Cardiac muscle cell (in vitro differentiated cells and primary cell): ENCODE results near the gene BPI. TPM values are rescaled to one million over a fixed set of nuclear protein-coding genes. Genes with fewer than 3 reads are reported as not detected.
"Not testable (repeated sequence)": the region's sequence is repeated elsewhere in the genome, so short reads cannot be mapped to it uniquely, and the experiment has no call there.

Experiments used
- DNase-seq, 2 donors: peaks; one replicate each; pipeline versions ENCODE4 v3.0.0 to v3.0.0-alpha.2; 2010 to 2017; ENCODE audit warnings: low read depth in 1 of 2, low spot score in 1 of 2
- H3K27ac ChIP-seq: fragments of 200-600 bp; sonication (generic); 2 replicates; pipeline ENCODE4 v1.5.1; 2016
- H3K27me3 ChIP-seq: fragments of 200-600 bp; sonication (generic); 2 replicates; pipeline ENCODE4 v1.6.0; 2016; ENCODE audit warnings: control low read depth
- H3K36me3 ChIP-seq: fragments of 200-600 bp; sonication (generic); 2 replicates; pipeline ENCODE4 v1.5.1; 2016; ENCODE audit warnings: control low read depth
- H3K4me1 ChIP-seq: fragments of 200-600 bp; sonication (generic); 2 replicates; pipeline ENCODE4 v1.8.1; 2017; ENCODE audit warnings: low read depth, mild to moderate bottlenecking, mixed run types
- H3K4me3 ChIP-seq: fragments of 200-600 bp; sonication (generic); 2 replicates; pipeline ENCODE4 v1.5.1; 2016; ENCODE audit warnings: mild to moderate bottlenecking
- H3K9me3 ChIP-seq: fragments of 200-600 bp; sonication (generic); 2 replicates; pipeline ENCODE4 v1.5.1; 2017; ENCODE audit warnings: low read depth, mild to moderate bottlenecking, control low read depth
- polyA plus RNA-seq: library from polyadenylated mRNA; unstranded; fragments of >200 nt; fragmentation: Nextera tagmentation; extraction: Ambion mirVana; gene quantifications from 2 replicates; pipeline ENCODE4 v1.2.1, GENCODE V29; 2016
- total RNA-seq: library from RNA; depleted of rRNA; stranded (reverse); fragments of >200 nt; gene quantifications from 2 replicates; pipeline ENCODE4 v1.2.3, GENCODE V29; 2016
- TF ChIP-seq, protein P1 (sequence below): IDR thresholded peaks from 2 replicates; pipeline ENCODE4 v1.5.1; 2012; ENCODE audit warnings: low read depth, mild to moderate bottlenecking, low read length

Gene BPI
- total and polyA plus RNA-seq, 2 experiments from 2014 or later, result not detected

DNA sequence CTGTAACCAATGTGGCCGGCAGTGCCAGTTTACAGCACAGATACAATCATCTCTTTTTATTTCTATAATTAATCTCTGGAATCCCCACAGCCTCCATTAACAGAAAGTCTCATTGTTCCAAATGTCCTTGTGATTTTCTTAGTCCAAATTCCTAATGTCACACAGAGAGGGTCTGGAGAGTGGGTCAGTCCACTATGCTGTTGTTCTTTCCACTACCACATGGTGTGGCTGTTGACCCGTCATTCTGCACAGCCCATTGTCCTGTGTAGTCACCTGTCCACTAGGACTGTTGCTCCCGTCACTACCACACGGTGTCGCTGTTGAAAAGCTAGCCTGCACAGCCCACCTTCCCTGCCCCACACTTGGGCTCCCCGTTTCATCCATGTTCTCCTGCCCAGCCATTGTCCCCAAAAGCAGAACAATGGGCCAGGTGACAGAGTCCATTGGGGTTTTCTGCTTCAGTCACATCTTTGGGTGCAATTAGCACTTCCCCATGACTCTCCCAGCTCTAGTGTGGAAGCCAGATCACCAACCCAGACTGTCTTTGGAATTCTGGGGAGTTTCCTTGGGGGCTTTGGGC is 33.7 kb downstream of the BPI start:
- TF ChIP-seq, protein P1, sequence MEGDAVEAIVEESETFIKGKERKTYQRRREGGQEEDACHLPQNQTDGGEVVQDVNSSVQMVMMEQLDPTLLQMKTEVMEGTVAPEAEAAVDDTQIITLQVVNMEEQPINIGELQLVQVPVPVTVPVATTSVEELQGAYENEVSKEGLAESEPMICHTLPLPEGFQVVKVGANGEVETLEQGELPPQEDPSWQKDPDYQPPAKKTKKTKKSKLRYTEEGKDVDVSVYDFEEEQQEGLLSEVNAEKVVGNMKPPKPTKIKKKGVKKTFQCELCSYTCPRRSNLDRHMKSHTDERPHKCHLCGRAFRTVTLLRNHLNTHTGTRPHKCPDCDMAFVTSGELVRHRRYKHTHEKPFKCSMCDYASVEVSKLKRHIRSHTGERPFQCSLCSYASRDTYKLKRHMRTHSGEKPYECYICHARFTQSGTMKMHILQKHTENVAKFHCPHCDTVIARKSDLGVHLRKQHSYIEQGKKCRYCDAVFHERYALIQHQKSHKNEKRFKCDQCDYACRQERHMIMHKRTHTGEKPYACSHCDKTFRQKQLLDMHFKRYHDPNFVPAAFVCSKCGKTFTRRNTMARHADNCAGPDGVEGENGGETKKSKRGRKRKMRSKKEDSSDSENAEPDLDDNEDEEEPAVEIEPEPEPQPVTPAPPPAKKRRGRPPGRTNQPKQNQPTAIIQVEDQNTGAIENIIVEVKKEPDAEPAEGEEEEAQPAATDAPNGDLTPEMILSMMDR, result peak; percentile 52
- Histone ChIP-seq H3K27ac (no peak overlapping the region), H3K36me3 (no peaks in the 10 kb centered on the region), H3K4me3 (no peak overlapping the region), H3K4me1 (peaks cover 4% of the 10 kb centered on the region), H3K9me3 (no peaks in the 10 kb centered on the region), H3K27me3 (no peaks in the 10 kb centered on the region)
- DNase-seq, result peak; percentile 22 to 30

DNA sequence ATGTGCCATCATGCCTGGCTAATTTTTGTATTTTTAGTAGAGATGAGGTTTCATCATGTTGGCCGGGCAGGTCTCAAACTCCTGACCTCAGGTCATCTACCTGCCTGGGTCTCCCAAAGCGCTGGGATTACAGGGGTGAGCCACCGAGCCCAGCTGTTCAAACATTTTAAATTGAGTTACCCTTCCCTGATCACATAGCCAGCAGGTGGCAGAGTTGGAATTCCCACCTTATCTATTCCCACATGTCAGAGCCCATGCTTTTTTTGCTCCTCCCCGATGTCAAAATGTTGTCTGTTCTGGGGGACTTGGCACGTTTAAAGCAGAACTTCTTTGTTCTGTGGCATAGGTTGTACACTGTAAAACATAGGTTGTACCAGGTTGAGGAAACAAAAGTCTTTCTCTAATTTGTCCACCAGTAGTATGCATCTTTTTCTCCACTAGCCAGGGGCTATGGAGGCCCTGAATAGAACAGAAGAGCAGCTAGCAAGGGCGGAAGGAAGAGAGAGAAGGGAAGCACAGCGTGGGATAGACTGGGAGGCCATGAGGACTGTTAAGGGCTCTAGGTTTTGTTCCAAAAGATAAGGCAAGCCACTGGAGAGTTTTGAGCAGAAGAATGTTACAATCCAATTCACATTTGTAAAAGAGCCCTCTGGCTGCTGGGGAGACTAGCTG is 35.0 kb downstream of the BPI start:
- Histone ChIP-seq H3K4me3 (no peak overlapping the region), H3K9me3 (no peaks in the 10 kb centered on the region), H3K27me3 (no peaks in the 10 kb centered on the region), H3K27ac (no peak overlapping the region), H3K36me3 (no peaks in the 10 kb centered on the region), H3K4me1 (peaks cover 4% of the 10 kb centered on the region)
- TF ChIP-seq, protein P1, result peak; percentile 35
- peak; percentile 53 to 60 for DNase-seq

DNA sequence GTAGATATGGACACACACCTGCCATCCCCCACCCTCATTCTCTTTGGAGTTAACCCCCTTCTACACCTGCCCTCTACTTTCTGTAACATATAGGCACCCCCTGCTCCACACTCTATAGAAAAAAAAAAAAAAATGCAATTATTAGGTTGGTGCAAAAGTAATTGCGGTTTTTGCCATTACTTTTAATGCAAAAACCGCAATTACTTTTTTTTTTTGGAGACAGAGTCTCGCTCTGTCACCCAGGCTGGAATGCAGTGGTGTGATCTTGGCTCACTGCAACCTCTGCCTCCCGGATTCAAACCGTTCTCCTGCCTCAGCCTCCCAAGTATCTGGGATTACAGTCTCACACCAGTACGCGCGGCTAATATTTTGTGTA is 35.6 kb downstream of the BPI start:
- H3K4me1 ChIP-seq, H3K27me3 ChIP-seq, H3K36me3 ChIP-seq, DNase-seq, H3K27ac ChIP-seq, H3K9me3 ChIP-seq, H3K4me3 ChIP-seq: not testable (repeated sequence)

DNA sequence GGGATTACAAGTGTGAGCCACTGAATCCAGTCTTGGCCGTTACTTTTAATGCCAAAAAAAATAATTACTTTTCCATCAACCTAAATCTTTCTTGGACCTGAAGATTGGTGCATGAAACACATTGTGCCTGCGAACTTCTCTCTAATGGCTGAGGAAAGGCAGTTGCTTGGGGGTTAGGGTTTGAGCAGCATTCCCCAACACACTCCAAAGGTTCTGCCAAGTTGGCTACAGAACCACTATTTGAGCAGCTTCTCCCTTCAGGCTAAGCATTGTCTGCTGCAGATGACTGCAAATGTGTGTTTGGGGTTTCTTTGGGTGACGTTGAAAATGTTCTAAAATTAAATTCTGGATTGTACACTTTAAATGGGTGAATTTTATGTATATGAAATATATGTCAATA is 36.0 kb downstream of the BPI start:
- TF ChIP-seq, protein P1, result no peak
- H3K4me3 ChIP-seq, result no peak overlapping the region
- no peak for DNase-seq
- peaks cover 4% of the 10 kb centered on the region for H3K4me1 ChIP-seq
- H3K9me3 ChIP-seq, result no peaks in the 10 kb centered on the region
- H3K27me3 ChIP-seq, result no peaks in the 10 kb centered on the region
- no peak overlapping the region for H3K27ac ChIP-seq
- no peaks in the 10 kb centered on the region for H3K36me3 ChIP-seq

DNA sequence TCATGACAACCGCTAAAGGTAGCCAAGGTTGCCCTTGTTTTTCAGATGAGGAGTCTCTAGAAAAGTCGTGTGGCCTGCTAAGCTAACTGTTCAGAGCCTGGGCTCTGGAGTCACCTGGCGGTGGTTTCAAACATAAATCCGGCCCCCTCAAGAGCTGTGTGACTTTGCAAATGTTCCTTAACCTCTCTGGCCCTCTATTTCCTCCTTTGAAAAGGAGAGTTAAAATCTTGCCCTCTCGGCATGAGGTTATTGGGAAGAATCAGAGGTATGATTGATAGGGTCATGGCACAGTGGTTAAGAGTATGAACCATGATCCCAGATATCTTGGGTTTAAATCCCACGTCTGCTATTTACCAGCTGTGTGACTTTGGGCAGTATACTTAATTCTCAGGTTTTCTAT is 36.7 kb downstream of the BPI start:
- Histone ChIP-seq H3K9me3 (no peaks in the 10 kb centered on the region), H3K4me1 (peaks cover 4% of the 10 kb centered on the region), H3K27me3 (no peaks in the 10 kb centered on the region), H3K27ac (no peak overlapping the region), H3K4me3 (no peak overlapping the region), H3K36me3 (no peaks in the 10 kb centered on the region)
- DNase-seq, result no peak
- TF ChIP-seq, protein P1, result no peak

DNA sequence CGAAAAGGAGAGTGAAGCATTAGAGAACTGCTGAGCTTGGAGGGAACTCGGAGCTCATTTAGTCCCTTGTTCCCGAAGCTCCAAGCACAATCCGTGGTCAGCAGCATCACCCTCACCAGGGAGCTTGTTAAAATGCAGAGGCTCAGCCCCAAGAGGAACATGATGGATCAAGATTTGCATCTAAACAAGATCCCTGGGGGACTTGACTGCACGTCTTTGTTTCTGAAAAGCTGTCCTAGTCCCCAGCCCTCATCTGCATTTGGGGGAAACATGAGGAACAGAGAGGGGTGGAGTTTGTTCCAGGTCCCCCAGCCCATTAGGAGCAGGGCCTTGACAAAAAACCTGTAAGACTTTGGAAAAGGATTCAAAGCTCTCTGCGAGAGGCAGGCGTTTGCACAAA is 38.3 kb downstream of the BPI start:
- H3K36me3 ChIP-seq, result no peaks in the 10 kb centered on the region
- H3K27ac ChIP-seq, result no peak overlapping the region
- TF ChIP-seq, protein P1, result no peak
- no peaks in the 10 kb centered on the region for H3K27me3 ChIP-seq
- no peaks in the 10 kb centered on the region for H3K9me3 ChIP-seq
- H3K4me3 ChIP-seq, result no peak overlapping the region
- DNase-seq, result no peak
- H3K4me1 ChIP-seq, result peaks cover 4% of the 10 kb centered on the region
